GM19455 (cell line): ENCODE results near the gene SHISA7.
"Not testable (repeated sequence)": the region's sequence is repeated elsewhere in the genome, so short reads cannot be mapped to it uniquely, and the experiment has no call there.

Source experiments
- ATAC-seq: cut with Tn5 transposase; IDR thresholded peaks from one replicate; pipeline ENCODE4 v1.9.1; 2021; ENCODE audit not compliant: unreplicated experiment

The SHISA7 gene

DNA sequence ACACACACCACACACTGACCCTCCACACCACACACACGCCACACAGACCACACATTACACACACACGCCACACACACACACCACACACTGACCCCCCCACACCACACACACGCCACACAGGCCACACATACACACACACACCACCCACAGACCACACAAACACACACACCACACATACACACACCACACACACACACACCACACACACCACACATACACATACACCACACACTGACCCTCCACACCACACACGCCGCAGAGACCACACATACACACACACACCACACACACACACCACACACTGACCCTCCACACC lies 5.0 kb upstream of the SHISA7 start:
- not testable (repeated sequence) for ATAC-seq

DNA sequence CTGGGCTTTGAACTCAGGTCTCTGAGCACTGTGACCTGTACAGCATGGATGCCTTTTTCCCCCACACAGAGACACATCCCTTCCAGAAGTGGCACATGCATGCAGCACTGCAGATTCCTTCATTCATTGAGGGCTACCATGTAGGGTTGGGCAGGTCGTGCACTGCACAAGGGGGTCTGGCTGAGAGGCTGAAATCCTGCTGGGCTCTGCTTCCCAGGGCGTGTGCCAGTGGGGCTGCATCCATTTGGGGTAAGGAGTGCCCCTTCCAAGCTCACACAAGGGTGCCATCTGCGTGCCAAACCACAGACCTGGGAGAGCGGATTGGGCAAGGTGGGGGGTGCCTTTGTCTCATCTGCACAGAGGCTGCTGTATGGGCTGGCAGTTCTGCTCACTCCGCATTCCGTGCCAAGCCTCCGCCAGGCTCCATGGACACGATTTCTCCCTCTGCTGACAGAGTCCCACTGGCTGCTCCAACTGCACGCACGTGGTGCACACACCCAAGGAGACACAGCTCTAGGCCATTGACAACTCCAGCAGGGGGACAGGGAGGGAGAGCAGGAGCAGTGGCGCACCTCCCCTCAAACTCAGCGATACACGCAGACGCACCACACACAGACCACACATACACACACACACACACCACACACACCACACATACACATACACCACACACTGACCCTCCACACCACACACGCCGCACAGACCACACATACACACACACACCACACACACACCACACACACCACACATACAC lies 4.5 kb upstream of the SHISA7 start:
- no peak for ATAC-seq

DNA sequence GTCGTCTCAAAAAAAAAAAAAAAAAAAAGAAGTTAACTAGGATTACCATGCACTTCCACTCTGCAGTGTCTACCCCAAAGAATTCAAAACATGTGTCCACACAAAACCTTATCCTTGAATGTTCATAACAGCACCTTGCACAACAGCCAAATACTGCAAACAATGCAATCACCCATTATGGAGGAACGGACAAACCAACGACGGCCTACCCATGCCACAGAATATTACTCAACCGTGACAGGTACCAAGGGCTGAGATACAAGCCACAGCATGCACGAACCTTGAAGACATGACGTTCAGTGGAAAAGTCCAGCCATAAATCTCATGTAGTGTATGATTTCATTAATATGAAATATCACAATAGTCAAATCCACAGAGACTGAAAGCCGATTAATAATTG lies 3.0 kb upstream of the SHISA7 start:
- no peak for ATAC-seq

DNA sequence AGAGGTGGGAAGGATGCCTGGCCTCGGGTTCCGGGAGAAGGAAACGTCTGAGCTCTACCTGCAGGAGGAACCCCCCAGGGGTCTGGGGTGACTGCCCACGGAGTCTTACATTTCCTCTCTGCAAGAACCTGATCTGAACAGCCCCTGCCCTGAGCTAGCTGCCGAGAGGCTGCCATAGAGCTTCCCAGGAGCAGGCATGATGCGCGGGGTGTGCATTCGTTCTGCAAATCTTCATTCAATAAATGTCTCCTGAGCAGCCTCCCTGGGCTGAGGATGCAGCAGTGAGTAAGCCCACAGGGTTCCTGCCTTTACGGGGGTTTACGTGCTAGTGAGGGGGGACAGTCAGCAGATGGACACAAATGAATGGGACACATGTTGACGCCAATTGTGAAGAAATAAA lies 1.5 kb upstream of the SHISA7 start:
- ATAC-seq = no peak

DNA sequence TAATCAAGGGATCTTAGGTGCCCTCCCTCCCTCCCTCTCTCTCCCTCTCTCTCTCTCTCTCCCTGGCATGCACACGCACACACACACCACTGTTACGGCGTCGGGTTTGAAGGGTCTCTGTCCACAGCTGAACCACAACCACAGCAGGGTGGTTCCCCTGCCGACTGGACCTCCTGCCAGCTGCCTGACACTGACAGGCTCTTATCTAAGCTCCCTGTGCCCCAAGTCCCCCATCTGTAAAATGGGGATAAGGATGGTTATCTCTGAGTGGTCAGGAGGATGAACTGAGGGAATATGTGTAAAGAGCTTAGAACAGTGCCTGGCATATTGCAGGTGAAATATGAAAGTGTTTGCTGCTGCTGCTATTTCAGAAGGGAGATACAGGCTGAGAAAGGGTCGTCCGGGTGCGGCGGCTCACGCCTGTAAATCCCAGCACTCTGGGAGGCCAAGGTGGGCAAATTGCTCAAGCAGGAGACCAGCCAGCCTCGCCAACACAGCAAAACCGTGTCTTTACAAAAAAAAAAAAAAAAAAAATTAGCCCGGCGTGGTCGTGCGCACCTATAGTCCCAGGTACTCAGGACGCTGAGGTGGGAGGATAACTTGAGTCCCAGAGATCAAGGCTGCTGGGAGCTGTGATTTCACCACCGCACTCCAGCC lies 852 bp upstream of the SHISA7 start:
- ATAC-seq = no peak

GRCh38 chr19:55442372-55442961 lies 633 bp downstream of the SHISA7 start:
- ATAC-seq = no peak

DNA sequence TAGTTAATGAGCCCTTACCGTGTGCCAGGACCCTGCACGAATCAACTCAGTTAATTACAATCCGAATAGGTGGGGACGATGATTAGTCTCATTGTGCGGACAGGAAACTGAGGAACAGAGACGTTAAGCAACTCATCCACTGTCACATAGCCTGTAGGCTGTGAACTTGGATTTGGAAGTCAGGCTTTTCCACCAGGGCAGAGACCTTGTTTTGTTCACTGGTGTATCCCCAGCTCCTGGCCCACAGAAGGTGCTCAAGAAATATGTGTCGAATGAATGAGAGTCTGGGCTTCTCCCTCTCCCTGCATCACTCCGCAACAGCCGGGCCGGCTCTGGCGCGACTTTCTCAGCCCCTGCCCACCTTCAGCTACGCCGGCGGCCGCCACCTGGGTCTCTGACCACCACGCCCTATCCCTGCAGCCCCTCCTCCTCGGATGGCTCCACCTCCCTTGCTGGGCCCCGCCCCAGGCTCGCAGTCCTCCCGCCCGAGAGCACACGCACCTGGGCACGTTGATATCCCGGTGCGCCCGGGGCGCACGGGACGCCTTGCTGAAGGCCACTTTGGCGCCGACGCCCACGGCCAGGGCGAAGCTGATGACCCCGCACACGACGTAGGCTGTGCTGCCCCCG lies 1.3 kb downstream of the SHISA7 start:
- ATAC-seq = no peak

DNA sequence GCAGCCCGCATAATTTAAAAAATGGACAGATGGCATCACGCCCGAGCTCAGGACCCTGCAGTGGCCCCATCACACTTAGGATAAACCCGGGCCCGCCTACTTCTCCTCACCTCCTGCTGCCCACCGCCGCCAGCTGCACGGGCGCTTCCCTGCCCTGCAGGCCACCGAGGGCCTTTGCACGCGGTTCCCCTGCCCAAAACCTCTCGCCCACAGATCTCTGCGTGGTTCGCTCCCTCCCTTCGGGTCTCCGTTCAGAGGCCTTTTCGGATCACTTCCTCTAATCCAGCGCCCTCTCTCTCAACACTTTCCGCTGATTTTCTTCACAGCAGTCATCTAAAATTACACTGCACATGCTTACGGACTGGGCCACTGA lies 1.8 kb downstream of the SHISA7 start:
- ATAC-seq = no peak

DNA sequence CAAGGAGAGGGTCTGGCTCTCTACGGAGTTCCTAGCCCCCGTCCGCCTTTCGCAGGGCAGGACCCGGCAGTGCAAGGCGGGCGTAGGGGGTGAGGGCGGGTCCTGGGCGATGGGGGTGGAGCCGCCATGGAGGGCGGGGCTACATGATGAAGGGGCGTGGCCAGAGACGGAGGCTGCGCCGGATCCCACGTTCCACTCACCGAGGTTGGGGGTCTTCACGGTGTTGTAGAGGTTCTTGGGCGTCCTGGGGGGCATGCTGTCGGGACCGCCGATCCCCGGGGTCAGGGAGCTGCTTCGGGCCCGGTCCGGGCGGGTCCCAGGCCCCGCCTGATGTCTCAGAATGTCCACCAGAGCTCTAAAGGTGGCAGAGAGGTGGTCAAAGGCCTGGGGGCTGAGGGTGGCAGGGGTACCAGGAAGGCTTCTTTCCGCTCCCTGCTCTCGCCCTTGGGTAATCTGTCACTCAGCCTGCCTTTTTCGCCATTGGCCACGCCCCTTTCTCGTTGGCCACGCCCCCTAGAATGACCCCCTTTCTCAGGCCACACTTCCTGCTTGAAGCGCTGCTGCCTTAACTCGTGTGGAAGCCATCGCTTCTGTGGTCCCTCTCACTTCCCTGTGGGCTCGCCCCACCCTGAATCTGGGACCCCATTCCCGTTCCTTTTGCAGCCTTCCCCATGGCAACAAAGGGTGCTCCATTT lies 2.5 kb downstream of the SHISA7 start:
- no peak for ATAC-seq

- ATAC-seq = no peak
These were observed 4.0 kb downstream of the SHISA7 start for GRCh38 chr19:55439052-55439451.

GRCh38 chr19:55437410-55437809 lies 5.7 kb downstream of the SHISA7 start:
- ATAC-seq = no peak

DNA sequence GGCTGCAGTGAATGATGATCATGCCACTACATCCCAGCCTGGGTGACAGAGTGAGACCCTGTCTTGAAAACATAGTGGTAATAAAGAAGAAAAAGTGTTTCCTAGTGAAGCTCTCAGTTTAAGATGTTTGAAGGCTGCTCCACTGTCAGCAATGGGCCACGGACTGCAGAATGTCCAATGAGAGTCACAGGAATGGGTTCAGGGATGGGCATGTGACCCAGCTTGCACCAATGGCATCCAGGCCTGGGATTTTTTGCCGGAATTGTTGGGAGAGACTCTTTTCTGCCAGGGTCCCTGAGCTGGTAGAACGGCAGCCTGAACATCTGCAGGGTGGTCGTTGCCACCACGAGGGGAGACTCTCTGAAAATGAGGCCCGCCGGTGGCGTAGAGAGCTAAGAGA lies 6.3 kb downstream of the SHISA7 start:
- no peak for ATAC-seq

DNA sequence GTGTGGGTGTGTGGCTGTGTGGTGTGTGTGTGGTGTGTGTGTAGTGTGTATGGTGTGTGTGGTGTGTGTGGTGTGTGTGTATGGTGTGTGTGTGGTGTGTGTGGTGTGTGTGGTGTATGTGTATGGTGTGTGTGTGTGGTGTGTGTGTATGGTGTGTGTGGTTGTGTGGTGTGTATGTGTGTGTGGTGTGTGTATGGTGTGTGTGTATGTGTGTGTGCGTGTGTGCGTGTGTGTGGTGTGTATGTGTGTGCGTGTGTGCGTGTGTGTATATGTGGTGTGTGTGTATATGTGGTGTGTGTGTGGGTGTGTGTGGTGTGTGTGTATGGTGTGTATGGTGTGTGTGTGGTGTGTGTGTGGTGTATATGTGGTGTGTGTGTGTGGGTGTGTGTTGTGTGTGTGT lies 8.1 kb downstream of the SHISA7 start:
- ATAC-seq = no peak

DNA sequence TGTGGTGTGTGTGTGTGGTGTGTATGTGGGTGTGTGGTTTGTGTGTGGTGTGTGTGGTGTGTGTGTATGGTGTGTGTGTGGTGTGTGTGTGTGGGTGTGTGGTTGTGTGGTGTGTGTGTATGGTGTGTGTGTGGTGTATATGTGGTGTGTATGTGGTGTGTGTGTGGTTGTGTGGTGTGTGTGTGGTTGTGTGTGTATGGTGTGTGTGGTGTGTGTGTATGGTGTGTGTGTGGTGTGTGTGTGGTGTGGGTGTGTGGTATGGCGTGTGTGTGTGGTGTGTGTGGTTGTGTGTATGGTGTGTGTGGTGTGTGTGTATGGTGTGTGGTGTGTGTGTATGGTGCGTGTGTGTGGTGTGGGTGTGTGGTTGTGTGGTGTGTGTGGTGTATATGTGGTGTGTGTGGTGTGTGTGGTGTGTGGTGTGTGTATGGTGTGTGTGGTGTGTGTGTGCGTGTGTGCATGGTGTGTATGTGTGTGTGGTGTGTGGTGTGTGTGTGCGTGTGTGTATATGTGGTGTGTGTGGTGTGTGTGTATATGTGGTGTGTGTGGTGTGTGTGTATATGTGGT lies 8.7 kb downstream of the SHISA7 start:
- no peak for ATAC-seq

DNA sequence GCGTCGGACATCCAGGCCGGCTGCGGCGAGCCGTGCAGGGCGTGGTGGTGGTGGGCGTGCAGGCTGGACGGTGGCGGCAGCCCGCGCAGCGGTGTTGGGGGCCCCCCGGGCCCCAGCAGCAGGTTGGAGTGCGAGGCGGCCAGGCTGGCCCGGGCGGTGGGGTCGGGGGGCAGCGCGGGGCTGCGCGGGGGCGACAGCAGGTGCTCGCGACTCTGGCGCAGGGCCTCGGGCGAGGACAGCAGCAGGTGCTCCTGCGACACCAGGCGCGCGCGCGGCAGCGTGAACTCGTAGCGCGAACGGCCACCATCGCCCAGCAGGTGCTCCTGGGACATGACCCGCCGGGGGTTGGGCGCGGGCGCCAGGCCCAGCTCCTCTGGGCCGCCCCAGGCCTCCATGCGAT lies 9.8 kb downstream of the SHISA7 start:
- ATAC-seq = no peak

DNA sequence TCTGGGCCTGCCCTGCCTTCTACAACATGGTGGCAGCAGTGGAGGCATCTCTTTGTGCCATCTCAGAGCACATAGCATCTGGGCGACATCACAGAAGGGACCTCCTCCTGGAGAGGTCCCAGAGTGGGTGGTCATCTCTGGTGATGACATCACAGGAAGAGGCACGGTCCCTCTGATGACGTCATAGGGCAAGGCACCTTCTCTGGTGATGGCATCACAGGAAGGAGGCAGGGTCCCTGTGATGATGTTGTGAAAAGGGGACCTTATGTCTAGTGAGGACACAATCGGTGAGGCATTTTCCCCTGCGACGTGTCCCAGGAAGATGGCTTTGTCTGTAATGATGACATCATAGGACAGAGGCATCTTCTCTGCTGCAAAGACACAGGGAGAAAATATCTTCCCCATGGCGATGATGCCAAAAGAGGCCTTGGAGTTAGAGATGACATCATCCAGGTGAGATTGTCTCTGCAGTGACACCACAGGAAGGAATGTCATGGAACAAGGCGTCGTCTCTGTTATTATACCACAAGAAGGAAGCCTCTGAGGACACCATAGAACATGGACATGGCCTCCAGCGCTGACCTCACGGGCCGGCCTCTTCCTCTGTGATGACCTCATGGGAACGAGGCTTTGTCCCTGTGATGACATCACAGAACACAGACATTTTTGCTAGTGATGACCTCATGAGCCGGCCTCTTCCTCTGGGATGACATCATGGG lies 10.7 kb downstream of the SHISA7 start:
- no peak for ATAC-seq

GRCh38 chr19:55431183-55431582 lies 11.9 kb downstream of the SHISA7 start:
- no peak for ATAC-seq

DNA sequence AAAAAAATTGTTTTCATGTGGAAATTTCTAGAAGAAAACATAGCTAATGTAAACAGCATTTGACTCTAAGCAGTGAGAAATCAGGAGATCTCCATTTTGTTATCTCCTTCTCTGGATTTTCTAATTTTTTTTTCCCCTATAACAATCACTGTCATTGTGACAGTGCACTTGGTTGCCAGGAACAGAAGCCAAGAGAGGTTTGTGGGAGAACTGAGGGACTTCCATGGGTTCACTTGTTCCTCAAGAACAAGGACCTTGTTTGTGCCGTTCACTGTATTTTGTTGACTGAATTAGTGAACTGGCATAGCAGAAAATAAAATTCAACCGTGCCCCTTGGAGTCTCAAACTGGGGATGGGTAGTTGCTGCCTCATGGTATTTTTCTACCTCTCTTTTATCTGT lies 17.1 kb downstream of the SHISA7 start:
- ATAC-seq = no peak

- ATAC-seq = no peak
These were observed 18.6 kb downstream of the SHISA7 start for GRCh38 chr19:55424518-55424917.

DNA sequence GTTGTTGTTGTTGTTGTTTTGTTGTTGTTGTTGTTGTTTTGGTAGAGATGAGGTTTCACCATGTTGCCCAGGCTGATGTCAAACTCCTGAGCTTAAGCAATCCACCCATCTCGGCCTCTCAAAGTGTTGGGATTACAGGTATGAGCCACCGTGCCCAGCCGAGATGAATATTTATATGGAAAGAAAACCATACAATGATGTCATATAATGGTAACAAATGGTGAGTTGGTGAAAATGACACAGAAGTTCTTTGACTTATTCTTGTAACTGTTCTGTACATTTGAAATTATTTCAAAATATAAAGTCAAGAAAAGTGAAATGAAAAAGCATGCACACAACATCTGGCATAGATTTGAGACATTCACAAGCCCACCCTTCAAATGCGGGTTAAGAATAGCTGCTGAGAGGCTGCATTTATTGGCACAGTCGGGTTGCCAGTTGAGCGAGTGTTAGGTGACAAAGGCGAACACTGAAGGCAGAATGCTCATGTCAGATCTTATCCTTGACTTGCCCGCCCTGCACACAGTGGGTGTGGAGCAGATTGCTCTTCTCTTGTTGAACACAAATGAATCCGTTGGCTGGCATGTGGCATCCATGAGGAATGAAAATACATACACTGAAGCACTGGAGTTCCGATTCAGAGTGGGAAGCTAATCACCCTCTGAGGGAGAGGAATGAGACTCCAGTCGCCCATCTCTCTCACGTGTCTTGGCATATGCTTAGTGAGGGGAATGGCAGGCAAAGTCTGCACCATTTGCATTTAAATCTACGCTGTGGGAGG lies 19.7 kb downstream of the SHISA7 start:
- no peak for ATAC-seq
